ENCODE measurements around the gene CRACR2B. TPM values are rescaled to one million over a fixed set of nuclear protein-coding genes. Genes with fewer than 3 reads are reported as not detected.
A peak's percentile ranks its signal among the peaks of the same experiment; 100 is the strongest.

The CRACR2B gene
- total and polyA plus RNA-seq, 10 of the 15 experiments (the other 5 are each of a cell fraction or from before 2014, with no cell fraction given) = 0.10 to 33.7 (median 12.7) TPM

- TF ChIP-seq ZBTB40 (IDR thresholded peaks at IDR 0.05; ENCODE audit: borderline replicate concordance) (peak; percentile 93), BMI1 (IDR thresholded peaks at IDR 0.05; ENCODE audit: borderline replicate concordance) (no peak), RFX5 (IDR thresholded peaks at IDR 0.05; ENCODE audit: low read depth, low read length) (no peak; the same call in 1 of the 2 replicates), EGR1 (IDR thresholded peaks at IDR 0.05; ENCODE audit: borderline replicate concordance in 1 of 2, low read depth in 2 of 2, low read length in 2 of 2) (peak; percentile 81 to 95), CTCF (IDR thresholded peaks at IDR 0.05 in 2 of 3, conservative IDR thresholded peaks at IDR 0.05 in 1 of 3; ENCODE audit: control insufficient read depth in 2 of 3, extremely low read depth in 1 of 3, insufficient read depth in 1 of 3, low read depth in 3 of 3, low read length in 3 of 3) (no peak), WRNIP1 (IDR thresholded peaks at IDR 0.05; ENCODE audit: borderline replicate concordance, low read depth, low read length) (no peak), MTA3 (IDR thresholded peaks at IDR 0.05; ENCODE audit: borderline replicate concordance, low read length) (no peak), RB1 (IDR thresholded peaks at IDR 0.05; ENCODE audit: borderline replicate concordance) (no peak), CHD1 (IDR thresholded peaks at IDR 0.05; ENCODE audit: low read depth, low read length) (no peak), CEBPB (IDR thresholded peaks at IDR 0.05; ENCODE audit: borderline replicate concordance in 1 of 2, low read depth in 2 of 2, low read length in 2 of 2) (no peak), ETV6 (conservative IDR thresholded peaks at IDR 0.05 in 1 of 2, IDR thresholded peaks at IDR 0.05 in 1 of 2; ENCODE audit: borderline replicate concordance in 1 of 2, low read depth in 1 of 2) (no peak), MAX (IDR thresholded peaks at IDR 0.05; ENCODE audit: low read depth, low read length) (peak; percentile 85), ATF7 (IDR thresholded peaks at IDR 0.05; ENCODE audit: low read depth) (peak; percentile 96), NBN (IDR thresholded peaks at IDR 0.05) (peak; percentile 100), SP1 (IDR thresholded peaks at IDR 0.05; ENCODE audit: low read depth, low read length) (peak; percentile 80), ATF3 (IDR thresholded peaks at IDR 0.05; ENCODE audit: borderline replicate concordance, extremely low read depth, low read depth, low read length) (peak; percentile 91), KDM1A (IDR thresholded peaks at IDR 0.05; ENCODE audit: borderline replicate concordance) (no peak), MYB (IDR thresholded peaks at IDR 0.05; ENCODE audit: borderline replicate concordance, low read depth, low read length) (no peak), TCF12 (IDR thresholded peaks at IDR 0.05; ENCODE audit: low read depth, low read length) (peak; percentile 48; the same call in 1 of the 2 replicates), RAD21 (IDR thresholded peaks at IDR 0.05; ENCODE audit: insufficient read depth, low read depth, low read length) (no peak), STAT3 (IDR thresholded peaks at IDR 0.05; ENCODE audit: low read depth, low read length) (no peak), NRF1 (conservative IDR thresholded peaks at IDR 0.05; ENCODE audit: low read depth, low read length) (no peak; the same call in 1 of the 2 replicates), EED (IDR thresholded peaks at IDR 0.05; ENCODE audit: low read depth) (no peak), MXI1 (IDR thresholded peaks at IDR 0.05; ENCODE audit: low read depth, low read length) (peak; percentile 76)
These were observed 18.3 kb upstream of the CRACR2B start, which contains the start of gene RPLP2 (continued) for GRCh38 chr11:809287-810039.
